DND-41 (cell line): Measurements from ENCODE around the gene ALPL.
"Not testable (repeated sequence)": the region's sequence is repeated elsewhere in the genome, so short reads cannot be mapped to it uniquely, and the experiment has no call there.

ENCODE experiments used
- ATAC-seq: fragments of 200-7000 bp; cut with Tn5 transposase; 3 replicates; pipeline ENCODE4 v1.9.1; 2021; ENCODE audit warnings: low read depth; ENCODE audit not compliant: insufficient read depth
- DNase-seq: peaks from one replicate; pipeline ENCODE4 v3.0.0-alpha.2; 2020
- H2AFZ ChIP-seq: 2 replicates; pipeline ENCODE4 v1.6.0; 2012; ENCODE audit warnings: low read depth, low read length
- H3K27ac ChIP-seq: 2 replicates; pipeline ENCODE4 v1.5.1; 2012; ENCODE audit warnings: low read length, inconsistent platforms
- H3K27me3 ChIP-seq: fragments of 200-600 bp; sonication (generic); 2 replicates; pipeline ENCODE4 v1.6.0; 2012; ENCODE audit warnings: low read length, mild to moderate bottlenecking, inconsistent platforms; ENCODE audit not compliant: insufficient read depth, poor library complexity
- H3K36me3 ChIP-seq: 2 replicates; pipeline ENCODE4 v1.5.1; 2012; ENCODE audit warnings: low read length, inconsistent platforms; ENCODE audit not compliant: insufficient read depth
- H3K4me1 ChIP-seq: 2 replicates; pipeline ENCODE4 v1.5.1; 2012; ENCODE audit warnings: mild to moderate bottlenecking, low read length; ENCODE audit not compliant: insufficient read depth
- H3K4me2 ChIP-seq: 2 replicates; pipeline ENCODE4 v1.6.0; 2012; ENCODE audit warnings: mild to moderate bottlenecking, moderate library complexity, low read length, inconsistent platforms; ENCODE audit not compliant: insufficient read depth
- H3K4me3 ChIP-seq, 2 experiments: fragments of 200-600 bp in 1 of 2; shearing (Covaris generic) in 1 of 2; 2 replicates each; pipeline ENCODE4 v1.5.1; 2012 to 2016; ENCODE audit warnings: inconsistent platforms in 2 of 2, low read length in 2 of 2, mild to moderate bottlenecking in 2 of 2, low read depth in 1 of 2, moderate library complexity in 1 of 2
- H3K79me2 ChIP-seq: 2 replicates; pipeline ENCODE4 v1.6.0; 2012; ENCODE audit warnings: low read length, inconsistent platforms; ENCODE audit not compliant: insufficient read depth
- H3K9ac ChIP-seq: 2 replicates; pipeline ENCODE4 v1.6.0; 2012; ENCODE audit warnings: low read depth, mild to moderate bottlenecking, inconsistent platforms, low read length, moderate library complexity
- H3K9me3 ChIP-seq: 2 replicates; pipeline ENCODE4 v1.5.1; 2012; ENCODE audit warnings: low read length, moderate library complexity, mild to moderate bottlenecking, inconsistent platforms; ENCODE audit not compliant: insufficient read depth, severe bottlenecking
- H4K20me1 ChIP-seq: 2 replicates; pipeline ENCODE4 v1.6.0; 2012; ENCODE audit warnings: low read length; ENCODE audit not compliant: insufficient read depth
- EZH2 ChIP-seq: IDR thresholded peaks from 3 replicates; pipeline ENCODE4 v1.6.1; 2012; ENCODE audit warnings: borderline replicate concordance, low read depth, mild to moderate bottlenecking, moderate library complexity, low read length, inconsistent platforms; ENCODE audit not compliant: severe bottlenecking
- TF ChIP-seq, protein P1 (sequence below): IDR thresholded peaks from 2 replicates; pipeline ENCODE4 v1.5.1; 2012; ENCODE audit warnings: borderline replicate concordance, low read length, moderate library complexity, mild to moderate bottlenecking; ENCODE audit not compliant: poor library complexity, severe bottlenecking; ENCODE audit errors: extremely low read depth

The ALPL gene

DNA sequence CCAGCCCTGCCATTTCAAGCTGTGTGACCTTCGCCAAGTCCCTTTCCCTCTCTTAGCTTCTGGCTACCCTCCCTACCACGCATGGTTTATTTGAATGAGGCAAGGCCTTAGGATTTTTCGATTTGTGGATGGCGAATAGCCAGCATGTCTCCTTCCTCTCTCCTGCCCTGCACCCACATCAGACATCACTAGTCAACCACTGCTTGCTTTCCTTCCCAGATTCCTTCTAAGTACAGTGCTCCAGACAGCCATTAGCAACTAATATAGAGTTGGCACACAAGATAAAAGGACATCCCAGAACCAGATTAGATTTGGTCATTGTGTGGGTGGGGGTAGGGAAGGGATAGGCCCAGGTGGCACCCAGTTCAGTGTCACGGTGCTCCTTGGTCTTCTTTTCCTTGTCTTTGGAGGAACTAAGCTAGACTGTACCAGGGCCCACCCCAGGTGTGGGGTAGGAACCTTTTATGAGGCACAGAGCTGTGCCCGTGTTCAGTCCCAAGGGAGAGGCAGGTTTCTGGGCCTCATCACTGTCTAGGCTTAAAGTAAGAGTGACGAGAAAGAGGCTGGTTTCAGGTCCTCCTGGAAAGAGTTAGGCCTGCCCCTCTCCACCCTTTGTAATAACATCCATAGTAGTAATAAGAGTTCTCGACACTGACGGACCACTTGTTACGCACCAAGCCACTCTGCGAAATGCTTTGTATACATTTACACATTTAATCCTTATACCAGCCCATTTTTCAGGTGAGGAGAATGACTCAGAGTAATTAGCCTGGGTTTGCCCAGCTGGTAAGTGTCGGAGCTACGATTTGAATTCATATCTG, 8.6 kb downstream of the ALPL start:
- peaks cover 3% of the 10 kb centered on the region for H4K20me1 ChIP-seq
- DNase-seq, result no peak

GRCh38 chr1:21518774-21519455, 9.7 kb downstream of the ALPL start:
- TF ChIP-seq, protein P1, sequence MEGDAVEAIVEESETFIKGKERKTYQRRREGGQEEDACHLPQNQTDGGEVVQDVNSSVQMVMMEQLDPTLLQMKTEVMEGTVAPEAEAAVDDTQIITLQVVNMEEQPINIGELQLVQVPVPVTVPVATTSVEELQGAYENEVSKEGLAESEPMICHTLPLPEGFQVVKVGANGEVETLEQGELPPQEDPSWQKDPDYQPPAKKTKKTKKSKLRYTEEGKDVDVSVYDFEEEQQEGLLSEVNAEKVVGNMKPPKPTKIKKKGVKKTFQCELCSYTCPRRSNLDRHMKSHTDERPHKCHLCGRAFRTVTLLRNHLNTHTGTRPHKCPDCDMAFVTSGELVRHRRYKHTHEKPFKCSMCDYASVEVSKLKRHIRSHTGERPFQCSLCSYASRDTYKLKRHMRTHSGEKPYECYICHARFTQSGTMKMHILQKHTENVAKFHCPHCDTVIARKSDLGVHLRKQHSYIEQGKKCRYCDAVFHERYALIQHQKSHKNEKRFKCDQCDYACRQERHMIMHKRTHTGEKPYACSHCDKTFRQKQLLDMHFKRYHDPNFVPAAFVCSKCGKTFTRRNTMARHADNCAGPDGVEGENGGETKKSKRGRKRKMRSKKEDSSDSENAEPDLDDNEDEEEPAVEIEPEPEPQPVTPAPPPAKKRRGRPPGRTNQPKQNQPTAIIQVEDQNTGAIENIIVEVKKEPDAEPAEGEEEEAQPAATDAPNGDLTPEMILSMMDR, result no peak
- TF ChIP-seq EZH2, result no peak
- H2AFZ ChIP-seq, result no peak overlapping the region
- H4K20me1 ChIP-seq, result no peaks in the 10 kb centered on the region; the same call in 1 of the 2 replicates
- no peak overlapping the region for H3K27ac ChIP-seq
- H3K4me1 ChIP-seq, result no peaks in the 10 kb centered on the region
- no peak overlapping the region for H3K4me2 ChIP-seq
- H3K36me3 ChIP-seq, result no peaks in the 10 kb centered on the region
- no peak overlapping the region for H3K9ac ChIP-seq
- H3K79me2 ChIP-seq, result no peaks in the 10 kb centered on the region
- H3K4me3 ChIP-seq, result no peak overlapping the region
- H3K9me3 ChIP-seq, result no peaks in the 10 kb centered on the region
- DNase-seq (no peak), ATAC-seq (no peak)
- peaks cover 6% of the 10 kb centered on the region for H3K27me3 ChIP-seq

More for the DNA sequence above, 8.6 kb downstream of the ALPL start:
- Histone ChIP-seq H3K27ac (no peak overlapping the region), H3K4me3 (no peak overlapping the region), H3K9ac (no peak overlapping the region), H3K36me3 (no peaks in the 10 kb centered on the region), H3K27me3 (peaks cover 6% of the 10 kb centered on the region), H3K4me2 (no peak overlapping the region), H3K9me3 (no peaks in the 10 kb centered on the region), H2AFZ (no peak overlapping the region), H3K79me2 (no peaks in the 10 kb centered on the region), H3K4me1 (no peaks in the 10 kb centered on the region)
- no peak for ATAC-seq
- TF ChIP-seq, protein P1, result no peak
- no peak for TF ChIP-seq EZH2

- H3K4me3 ChIP-seq, DNase-seq, H3K27me3 ChIP-seq, H2AFZ ChIP-seq, H3K4me1 ChIP-seq, H3K9ac ChIP-seq, H3K4me2 ChIP-seq, H3K79me2 ChIP-seq, ATAC-seq, H3K36me3 ChIP-seq, H3K9me3 ChIP-seq, H3K27ac ChIP-seq, H4K20me1 ChIP-seq: not testable (repeated sequence)
Measured at GRCh38 chr1:21519486-21520070, 10.4 kb downstream of the ALPL start.
